Measurements from ENCODE around the gene MCOLN3.

MCOLN3 gene

DNA sequence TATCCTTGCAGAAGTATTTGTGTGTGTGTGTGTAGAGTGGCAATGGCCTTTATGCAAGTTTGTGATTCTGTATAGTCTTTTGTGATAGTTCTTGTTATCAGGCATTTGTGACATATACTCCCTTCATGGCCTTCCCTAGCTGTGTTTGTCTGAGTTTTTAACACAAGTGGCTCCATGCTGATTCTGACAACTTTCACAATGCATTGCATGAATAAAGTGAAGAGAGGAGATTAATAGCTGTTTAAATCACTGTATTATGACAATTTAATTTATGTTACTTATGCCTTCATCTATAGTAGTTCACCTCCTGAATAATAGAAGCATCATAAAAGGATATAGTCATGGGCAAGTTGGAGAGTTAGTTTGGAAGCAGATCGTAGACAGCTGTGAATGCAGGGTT lies 17.2 kb upstream of the MCOLN3 start:
- H3K79me2 ChIP-seq (ENCODE audit: low read length) = no peaks in the 10 kb centered on the region
- no peaks in the 10 kb centered on the region for H3K36me3 ChIP-seq (replicated peaks; ENCODE audit: low read depth, low read length)
- no peak overlapping the region for H3K27ac ChIP-seq (ENCODE audit: low read length)
- no peaks in the 10 kb centered on the region for H3K9me3 ChIP-seq (ENCODE audit: insufficient read depth, low read length)
- H3K4me1 ChIP-seq (ENCODE audit: low read length) = peaks cover 8% of the 10 kb centered on the region
- H3K4me2 ChIP-seq (ENCODE audit: low read length) = no peak overlapping the region
- H3K4me3 ChIP-seq (ENCODE audit: low read length) = no peak overlapping the region
- H3K9ac ChIP-seq (ENCODE audit: low read length) = no peak overlapping the region
- TF ChIP-seq, protein P1, sequence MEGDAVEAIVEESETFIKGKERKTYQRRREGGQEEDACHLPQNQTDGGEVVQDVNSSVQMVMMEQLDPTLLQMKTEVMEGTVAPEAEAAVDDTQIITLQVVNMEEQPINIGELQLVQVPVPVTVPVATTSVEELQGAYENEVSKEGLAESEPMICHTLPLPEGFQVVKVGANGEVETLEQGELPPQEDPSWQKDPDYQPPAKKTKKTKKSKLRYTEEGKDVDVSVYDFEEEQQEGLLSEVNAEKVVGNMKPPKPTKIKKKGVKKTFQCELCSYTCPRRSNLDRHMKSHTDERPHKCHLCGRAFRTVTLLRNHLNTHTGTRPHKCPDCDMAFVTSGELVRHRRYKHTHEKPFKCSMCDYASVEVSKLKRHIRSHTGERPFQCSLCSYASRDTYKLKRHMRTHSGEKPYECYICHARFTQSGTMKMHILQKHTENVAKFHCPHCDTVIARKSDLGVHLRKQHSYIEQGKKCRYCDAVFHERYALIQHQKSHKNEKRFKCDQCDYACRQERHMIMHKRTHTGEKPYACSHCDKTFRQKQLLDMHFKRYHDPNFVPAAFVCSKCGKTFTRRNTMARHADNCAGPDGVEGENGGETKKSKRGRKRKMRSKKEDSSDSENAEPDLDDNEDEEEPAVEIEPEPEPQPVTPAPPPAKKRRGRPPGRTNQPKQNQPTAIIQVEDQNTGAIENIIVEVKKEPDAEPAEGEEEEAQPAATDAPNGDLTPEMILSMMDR (IDR thresholded peaks at IDR 0.05; ENCODE audit: low read depth, low read length) = no peak
- TF ChIP-seq EZH2phosphoT487 (IDR thresholded peaks at IDR 0.05; ENCODE audit: low read depth) = no peak
- no peaks in the 10 kb centered on the region for H4K20me1 ChIP-seq (ENCODE audit: insufficient read depth, low read length)
- no peak overlapping the region for H2AFZ ChIP-seq (ENCODE audit: low read depth, low read length)
- H3K27me3 ChIP-seq (ENCODE audit: low read depth, low read length) = peaks cover 3% of the 10 kb centered on the region; the same call in 1 of the 2 replicates

- H3K9ac ChIP-seq (ENCODE audit: low read length) = no peak overlapping the region
Measured at GRCh38 chr1:85062425-85063026, 14.2 kb upstream of the MCOLN3 start.

DNA sequence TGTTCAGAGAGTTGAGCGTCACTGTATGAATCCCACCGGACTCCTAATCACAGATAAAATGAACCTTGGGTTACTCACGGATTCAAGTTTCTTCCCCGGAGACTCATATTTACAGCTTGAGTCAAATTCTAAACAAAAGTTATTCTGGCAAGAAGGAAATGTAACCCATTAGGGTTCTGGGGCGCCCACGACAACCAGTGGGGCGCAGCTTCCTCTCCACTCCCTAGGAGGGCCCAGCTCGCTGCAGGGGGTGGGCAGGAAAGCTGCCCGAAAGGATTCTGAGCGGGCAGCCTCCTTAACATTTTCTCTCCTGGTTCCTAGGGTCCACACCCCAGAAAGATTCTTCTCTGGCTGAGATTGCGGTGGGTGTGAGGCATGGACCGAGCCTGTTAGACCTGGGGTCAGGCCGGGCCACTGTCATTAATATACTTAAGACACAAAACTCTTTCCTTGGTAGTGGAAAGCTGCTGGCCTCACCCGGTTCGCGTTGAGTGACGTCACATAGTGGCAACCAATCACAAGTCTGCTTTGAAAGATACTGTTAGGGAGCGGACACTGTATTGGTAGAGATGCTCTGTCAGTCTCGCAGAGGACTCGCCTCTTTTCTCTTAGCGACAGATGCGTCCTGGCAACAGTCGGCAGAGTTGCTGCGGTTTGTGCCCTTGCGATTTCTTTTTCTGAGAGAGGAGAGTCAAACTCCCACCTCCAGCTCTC lies 13.6 kb upstream of the MCOLN3 start:
- Histone ChIP-seq H4K20me1 (ENCODE audit: insufficient read depth, low read length) (no peaks in the 10 kb centered on the region), H3K36me3 (replicated peaks; ENCODE audit: low read depth, low read length) (no peaks in the 10 kb centered on the region), H3K9ac (ENCODE audit: low read length) (peak overlapping the region; percentile 50), H3K27me3 (ENCODE audit: low read depth, low read length) (peaks cover 4% of the 10 kb centered on the region; the same call in 1 of the 2 replicates), H3K27ac (ENCODE audit: low read length) (no peak overlapping the region), H3K4me3 (ENCODE audit: low read length) (peak overlapping the region; percentile 87), H3K9me3 (ENCODE audit: insufficient read depth, low read length) (no peaks in the 10 kb centered on the region), H3K4me2 (ENCODE audit: low read length) (peak overlapping the region; percentile 98), H3K4me1 (ENCODE audit: low read length) (peaks cover 27% of the 10 kb centered on the region), H2AFZ (ENCODE audit: low read depth, low read length) (peak overlapping the region; percentile 58; the same call in 1 of the 2 replicates), H3K79me2 (ENCODE audit: low read length) (no peaks in the 10 kb centered on the region)
- no peak for TF ChIP-seq EZH2phosphoT487 (IDR thresholded peaks at IDR 0.05; ENCODE audit: low read depth)
- TF ChIP-seq, protein P1 (IDR thresholded peaks at IDR 0.05; ENCODE audit: low read depth, low read length) = no peak

More at GRCh38 chr1:85062425-85063026, 14.2 kb upstream of the MCOLN3 start:
- Histone ChIP-seq H3K79me2 (ENCODE audit: low read length) (no peaks in the 10 kb centered on the region), H3K4me1 (ENCODE audit: low read length) (peaks cover 26% of the 10 kb centered on the region), H3K36me3 (replicated peaks; ENCODE audit: low read depth, low read length) (no peaks in the 10 kb centered on the region), H3K9me3 (ENCODE audit: insufficient read depth, low read length) (no peaks in the 10 kb centered on the region), H2AFZ (ENCODE audit: low read depth, low read length) (peak overlapping the region; percentile 58; the same call in 1 of the 2 replicates), H3K4me3 (ENCODE audit: low read length) (peak overlapping the region; percentile 87), H3K4me2 (ENCODE audit: low read length) (peak overlapping the region; percentile 98), H3K27ac (ENCODE audit: low read length) (no peak overlapping the region), H4K20me1 (ENCODE audit: insufficient read depth, low read length) (no peaks in the 10 kb centered on the region), H3K27me3 (ENCODE audit: low read depth, low read length) (peaks cover 4% of the 10 kb centered on the region; the same call in 1 of the 2 replicates)
- no peak for TF ChIP-seq EZH2phosphoT487 (IDR thresholded peaks at IDR 0.05; ENCODE audit: low read depth)
- TF ChIP-seq, protein P1 (IDR thresholded peaks at IDR 0.05; ENCODE audit: low read depth, low read length) = no peak

DNA sequence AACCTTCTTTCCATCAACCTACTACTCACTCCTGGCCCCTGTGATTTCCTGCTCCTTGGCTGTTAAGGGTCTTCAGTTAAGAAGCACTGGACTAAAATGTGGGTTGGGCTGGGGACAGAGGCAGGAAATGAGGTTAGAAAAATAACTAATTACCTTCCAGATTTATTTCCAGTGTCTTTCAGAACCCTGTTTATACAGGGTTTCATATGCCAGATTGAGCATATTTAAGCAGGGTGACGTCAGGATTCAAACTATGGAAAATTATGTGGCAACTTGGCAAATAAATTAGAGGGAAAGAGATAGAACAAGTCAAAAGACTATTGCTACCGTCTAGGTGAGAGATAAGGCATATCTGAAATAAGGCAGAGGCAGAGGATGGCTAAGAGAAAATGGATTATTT lies 11.7 kb upstream of the MCOLN3 start:
- Histone ChIP-seq H3K79me2 (ENCODE audit: low read length) (no peaks in the 10 kb centered on the region), H3K9ac (ENCODE audit: low read length) (no peak overlapping the region), H3K27ac (ENCODE audit: low read length) (no peak overlapping the region), H3K27me3 (ENCODE audit: low read depth, low read length) (peaks cover 4% of the 10 kb centered on the region; the same call in 1 of the 2 replicates), H3K36me3 (replicated peaks; ENCODE audit: low read depth, low read length) (no peaks in the 10 kb centered on the region), H3K4me2 (ENCODE audit: low read length) (no peak overlapping the region), H3K9me3 (ENCODE audit: insufficient read depth, low read length) (no peaks in the 10 kb centered on the region), H3K4me3 (ENCODE audit: low read length) (no peak overlapping the region), H2AFZ (ENCODE audit: low read depth, low read length) (no peak overlapping the region), H4K20me1 (ENCODE audit: insufficient read depth, low read length) (no peaks in the 10 kb centered on the region), H3K4me1 (ENCODE audit: low read length) (peaks cover 27% of the 10 kb centered on the region)
- TF ChIP-seq, protein P1 (IDR thresholded peaks at IDR 0.05; ENCODE audit: low read depth, low read length) = no peak
- TF ChIP-seq EZH2phosphoT487 (IDR thresholded peaks at IDR 0.05; ENCODE audit: low read depth) = no peak

Data from OCI-LY3 (cell line).